Activated T-helper 1 cell treated with anti-CD3 and anti-CD28 coated beads, Interleukin-12 subunit alpha, Interleukin-12 subunit beta, Interleukin-2, Interleukin-4 antibody, amounts not matched to agents 30 ng/mL and 10 ng/mL and 1 ng/mL, durations not matched to agents 14 hours and 24 hours and 36 hours (primary cell): ENCODE data around the gene BNIP5. TPM values are rescaled to one million over a fixed set of nuclear protein-coding genes. Genes with fewer than 3 reads are reported as not detected.

Source experiments
- DNase-seq: peaks from one replicate; pipeline ENCODE4 v3.0.0; 2021; ENCODE audit warnings: low spot score
- H3K27ac Mint-ChIP-seq: one replicate; pipeline ENCODE4 v1.8.0; 2021; ENCODE audit warnings: mild to moderate bottlenecking, mixed read lengths
- H3K27me3 Mint-ChIP-seq: one replicate; pipeline ENCODE4 v1.8.0; 2022; ENCODE audit warnings: mild to moderate bottlenecking, moderate library complexity, mixed read lengths; ENCODE audit not compliant: insufficient read depth
- H3K36me3 Mint-ChIP-seq: one replicate; pipeline ENCODE4 v1.8.0; 2021; ENCODE audit warnings: low read depth, mixed read lengths
- H3K4me1 Mint-ChIP-seq: one replicate; pipeline ENCODE4 v1.8.0; 2021; ENCODE audit warnings: low read depth, mixed read lengths
- H3K4me3 Mint-ChIP-seq: one replicate; pipeline ENCODE4 v1.8.0; 2021; ENCODE audit warnings: mild to moderate bottlenecking, moderate library complexity, mixed read lengths
- H3K9me3 Mint-ChIP-seq: one replicate; pipeline ENCODE4 v1.8.0; 2021; ENCODE audit warnings: mixed read lengths
- intact Hi-C: fragments of 100-400 bp; cut with micrococcal nuclease; formaldehyde crosslinking; loops from one replicate; pipeline ENCODE4 v1.15.1; 2024
- total RNA-seq: library from RNA; stranded (reverse); gene quantifications from 2 replicates; pipeline ENCODE4 v1.2.3, GENCODE V29; 2022

BNIP5 gene
- total RNA-seq, 1 donor from 2014 or later = not detected

DNA sequence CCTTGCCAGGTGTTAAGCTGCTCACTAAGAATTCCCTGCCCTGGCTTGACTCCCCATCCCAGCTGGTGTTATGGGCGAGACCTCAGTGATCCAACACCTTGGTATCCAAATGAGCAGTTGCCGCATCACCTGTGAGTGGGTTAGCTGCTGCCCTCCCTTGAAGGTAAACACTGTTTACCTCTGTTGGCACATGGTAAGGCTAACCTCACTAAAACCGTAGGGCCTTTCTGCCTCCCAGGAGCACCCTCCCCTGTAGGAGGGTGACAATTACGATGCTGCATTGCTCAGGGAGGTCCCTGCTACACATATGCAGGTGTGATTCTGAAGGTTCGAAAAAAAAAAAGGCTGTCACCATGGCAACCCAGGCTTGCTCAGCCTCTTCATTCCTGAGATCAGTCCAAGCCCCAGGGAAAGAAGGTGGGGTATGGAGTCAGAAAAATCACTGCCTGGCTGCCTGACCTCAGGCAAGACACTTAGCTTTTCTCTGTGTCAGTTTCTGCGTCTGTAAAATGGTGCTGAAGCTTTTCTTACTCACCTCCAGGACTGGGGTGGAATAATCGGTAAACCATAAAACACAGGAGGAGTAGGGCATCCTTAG, 47.3 kb downstream of the BNIP5 start:
- Mint-ChIP-seq H3K9me3 (no peaks in the 10 kb centered on the region), H3K27me3 (peaks cover 8% of the 10 kb centered on the region), H3K36me3 (no peaks in the 10 kb centered on the region), H3K4me3 (no peak overlapping the region), H3K27ac (no peak overlapping the region), H3K4me1 (no peaks in the 10 kb centered on the region)
- intact Hi-C loops = no loop called here
- DNase-seq = no peak

DNA sequence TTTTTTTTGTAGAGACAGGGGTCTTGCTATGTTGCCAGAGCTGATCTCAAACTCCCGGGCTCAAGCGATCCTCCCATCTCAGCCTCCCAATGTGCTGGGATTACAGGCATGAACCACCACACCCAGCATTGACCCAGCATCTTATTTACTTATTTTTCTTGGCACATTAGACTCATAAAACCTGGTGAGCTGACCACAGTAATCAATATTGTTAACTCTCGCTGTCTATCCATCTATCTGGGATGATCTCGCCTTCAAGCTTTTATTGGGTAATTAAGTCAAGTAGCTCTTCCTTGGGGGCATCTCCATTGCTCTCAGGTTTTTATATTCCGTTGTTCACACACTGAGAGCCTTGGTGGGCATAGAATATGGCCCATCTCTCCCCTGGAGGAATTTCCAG, 49.8 kb downstream of the BNIP5 start:
- no peaks in the 10 kb centered on the region for H3K4me1 Mint-ChIP-seq
- no peak for DNase-seq
- H3K9me3 Mint-ChIP-seq = no peaks in the 10 kb centered on the region
- H3K27me3 Mint-ChIP-seq = peaks cover 13% of the 10 kb centered on the region
- H3K27ac Mint-ChIP-seq = no peak overlapping the region
- intact Hi-C loops = no loop called here
- no peaks in the 10 kb centered on the region for H3K36me3 Mint-ChIP-seq
- no peak overlapping the region for H3K4me3 Mint-ChIP-seq

DNA sequence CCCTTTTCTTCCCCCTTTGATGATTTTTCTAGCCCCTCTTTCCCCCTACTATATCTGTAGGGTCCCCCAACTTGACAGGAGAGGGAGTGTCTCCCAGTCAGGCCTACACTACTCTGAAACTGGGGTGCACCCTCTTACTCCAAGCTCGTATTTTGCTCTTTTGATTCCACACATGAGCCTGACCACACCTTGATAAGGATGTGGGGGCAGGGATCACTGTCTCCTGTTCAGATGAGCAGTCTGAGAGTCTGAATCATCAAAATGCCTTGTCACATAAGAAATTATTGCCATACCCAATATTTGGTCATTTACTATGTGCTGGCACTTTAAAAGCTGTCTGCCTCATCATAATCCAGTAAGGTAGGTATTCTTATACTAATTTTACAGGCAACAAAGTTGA, 50.9 kb downstream of the BNIP5 start:
- Mint-ChIP-seq H3K9me3 (no peaks in the 10 kb centered on the region), H3K4me1 (no peaks in the 10 kb centered on the region), H3K4me3 (no peak overlapping the region), H3K27ac (no peak overlapping the region), H3K27me3 (peaks cover 23% of the 10 kb centered on the region), H3K36me3 (no peaks in the 10 kb centered on the region)
- no peak for DNase-seq
- intact Hi-C loops = no loop called here

DNA sequence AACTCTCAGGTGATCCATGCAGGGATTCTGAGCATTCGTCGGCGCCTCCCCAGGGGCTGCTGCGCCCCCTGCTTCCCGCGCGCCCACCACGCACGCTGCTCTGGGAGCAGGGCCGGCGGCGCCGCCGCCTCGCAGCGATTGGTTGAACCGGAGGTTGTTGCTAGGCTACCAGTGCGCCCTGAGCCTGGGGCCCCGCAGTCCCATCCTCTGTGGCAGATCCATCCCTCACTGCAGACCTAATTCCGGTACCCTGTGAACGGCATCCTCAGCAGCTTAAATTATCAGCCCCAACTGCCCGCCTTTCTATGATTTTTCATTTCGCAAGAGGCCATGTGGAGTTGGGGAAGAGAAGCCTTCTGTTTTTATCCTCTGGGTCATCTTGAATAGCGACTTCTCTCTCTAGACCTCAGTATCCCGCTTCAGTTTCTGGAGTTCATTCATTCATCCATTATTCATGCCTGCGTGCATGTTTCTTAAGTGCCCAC, 51.5 kb downstream of the BNIP5 start:
- Mint-ChIP-seq H3K27me3 (peaks cover 26% of the 10 kb centered on the region), H3K36me3 (no peaks in the 10 kb centered on the region)

DNA sequence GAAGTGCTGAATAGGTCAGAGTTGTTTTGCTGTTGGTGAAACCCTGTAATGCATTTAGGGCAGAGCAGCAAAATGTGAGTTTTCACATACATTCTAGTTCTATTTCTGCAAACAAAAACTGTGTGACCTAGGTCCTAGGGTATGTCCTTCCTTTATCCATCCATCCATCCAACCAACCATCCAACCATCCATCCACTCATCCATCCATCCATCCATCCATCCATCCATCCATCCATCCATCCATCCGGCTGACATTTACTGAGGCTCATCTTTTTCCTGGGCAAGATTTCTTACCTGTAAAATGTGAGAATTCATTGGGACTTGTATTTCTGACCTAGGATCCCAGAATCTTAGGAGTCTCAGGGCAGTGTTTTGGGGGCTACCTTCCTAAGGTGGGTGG, 52.3 kb downstream of the BNIP5 start:
- no peak for DNase-seq
- Mint-ChIP-seq H3K9me3 (no peaks in the 10 kb centered on the region), H3K27me3 (peaks cover 26% of the 10 kb centered on the region), H3K36me3 (no peaks in the 10 kb centered on the region), H3K4me3 (no peak overlapping the region), H3K27ac (no peak overlapping the region), H3K4me1 (no peaks in the 10 kb centered on the region)
- intact Hi-C loops = no loop called here

More for the DNA sequence above, 51.5 kb downstream of the BNIP5 start:
- Mint-ChIP-seq H3K4me3 (no peak overlapping the region), H3K4me1 (no peaks in the 10 kb centered on the region), H3K27ac (no peak overlapping the region), H3K9me3 (no peaks in the 10 kb centered on the region)
- intact Hi-C loops = no loop called here
- DNase-seq = no peak

DNA sequence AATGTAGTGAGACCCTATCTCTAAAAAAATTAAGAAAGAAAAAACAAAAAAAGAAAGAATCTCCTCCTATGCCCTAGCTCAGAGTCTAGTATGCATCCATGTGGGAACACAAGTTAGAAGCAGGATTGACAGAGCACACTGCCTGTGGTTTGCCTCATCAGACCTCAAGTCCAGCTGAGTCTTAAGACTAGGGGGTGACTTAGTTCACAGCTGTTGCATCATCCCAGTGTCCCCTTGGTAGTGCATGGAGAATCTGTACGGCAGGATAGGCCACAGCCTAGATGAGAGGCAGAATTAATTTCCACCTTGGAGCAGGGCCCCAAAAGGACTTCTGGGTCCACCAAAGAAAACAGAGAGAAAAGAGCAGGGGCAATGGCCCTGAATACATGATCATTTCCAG, 53.1 kb downstream of the BNIP5 start:
- Mint-ChIP-seq H3K36me3 (no peaks in the 10 kb centered on the region), H3K4me3 (no peak overlapping the region), H3K27me3 (peaks cover 31% of the 10 kb centered on the region), H3K9me3 (no peaks in the 10 kb centered on the region), H3K4me1 (no peaks in the 10 kb centered on the region), H3K27ac (no peak overlapping the region)
- no peak for DNase-seq
- intact Hi-C loops = no loop called here

DNA sequence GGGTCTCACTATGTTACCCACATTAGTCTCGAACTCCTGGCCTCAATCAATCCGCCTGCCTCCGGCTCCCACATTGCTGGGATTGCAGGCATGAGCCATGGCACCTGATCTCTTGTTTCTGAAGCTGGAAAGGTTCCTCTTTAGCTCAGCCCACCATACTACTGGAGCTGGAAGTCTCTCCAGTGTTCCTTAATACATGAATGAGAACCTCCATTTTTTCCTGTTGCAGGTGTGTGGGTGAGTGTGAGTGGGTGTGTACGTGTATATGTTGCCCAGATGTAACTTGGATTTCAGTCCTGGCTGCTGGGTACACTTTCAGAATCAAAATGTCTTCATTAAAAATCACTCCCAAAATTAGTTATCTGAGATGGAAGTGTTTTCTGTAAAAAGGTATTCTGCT, 55.7 kb downstream of the BNIP5 start:
- H3K4me3 Mint-ChIP-seq = no peak overlapping the region
- DNase-seq = no peak
- H3K27ac Mint-ChIP-seq = no peak overlapping the region
- peaks cover 37% of the 10 kb centered on the region for H3K27me3 Mint-ChIP-seq
- H3K9me3 Mint-ChIP-seq = no peaks in the 10 kb centered on the region
- H3K36me3 Mint-ChIP-seq = no peaks in the 10 kb centered on the region
- no peaks in the 10 kb centered on the region for H3K4me1 Mint-ChIP-seq
- intact Hi-C loops = no loop called here

DNA sequence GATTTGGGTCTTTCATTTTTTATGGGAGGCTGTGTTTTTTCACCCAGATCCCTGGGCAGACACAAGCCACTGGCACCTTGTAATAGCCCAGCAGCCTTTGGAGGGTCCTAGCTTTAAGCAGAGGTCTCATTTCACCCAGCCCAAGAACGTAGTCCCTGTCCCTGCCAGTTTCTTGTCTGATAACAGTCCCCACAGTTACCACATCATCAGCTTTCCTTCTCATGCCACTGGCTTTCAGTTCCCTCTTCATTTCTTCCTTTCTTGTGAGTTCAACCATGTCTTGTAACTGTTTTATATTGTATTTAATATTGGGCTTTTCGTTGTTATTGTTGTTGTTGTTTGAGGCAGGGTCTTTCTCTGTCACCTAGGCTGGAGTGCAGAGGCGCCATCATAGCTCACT, 56.2 kb downstream of the BNIP5 start:
- Mint-ChIP-seq H3K9me3 (no peaks in the 10 kb centered on the region), H3K4me3 (no peak overlapping the region), H3K27me3 (peaks cover 34% of the 10 kb centered on the region), H3K36me3 (no peaks in the 10 kb centered on the region), H3K4me1 (no peaks in the 10 kb centered on the region), H3K27ac (no peak overlapping the region)
- intact Hi-C loops = no loop called here
- no peak for DNase-seq

DNA sequence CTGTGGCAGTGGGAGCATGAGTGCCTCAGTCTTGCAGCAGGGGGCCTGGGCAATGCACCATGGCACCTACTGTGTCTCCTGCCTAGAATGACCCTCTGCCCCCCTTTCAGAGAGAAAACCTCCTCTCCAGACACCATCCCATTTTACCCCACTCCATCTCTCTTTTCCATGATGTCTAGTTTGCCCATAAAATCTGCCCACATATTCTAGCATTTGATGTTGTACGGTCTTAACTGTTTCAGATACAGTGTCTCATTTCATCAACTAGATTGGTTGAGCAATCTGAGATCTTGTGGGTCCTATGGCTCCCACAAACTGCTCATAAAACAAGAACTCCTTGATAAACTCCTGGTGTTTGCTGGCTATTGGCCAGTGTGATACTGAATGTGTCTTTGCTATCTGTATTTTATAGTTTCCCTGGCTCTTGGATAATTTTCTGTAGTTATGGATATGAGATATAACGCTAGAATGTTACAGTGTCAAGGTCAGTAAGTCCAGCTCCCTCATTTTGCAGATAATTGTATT, 58.7 kb downstream of the BNIP5 start:
- no peaks in the 10 kb centered on the region for H3K4me1 Mint-ChIP-seq
- no peaks in the 10 kb centered on the region for H3K9me3 Mint-ChIP-seq
- no peak overlapping the region for H3K27ac Mint-ChIP-seq
- no peaks in the 10 kb centered on the region for H3K36me3 Mint-ChIP-seq
- H3K4me3 Mint-ChIP-seq = no peak overlapping the region
- DNase-seq = no peak
- intact Hi-C loops = no loop called here
- H3K27me3 Mint-ChIP-seq = peaks cover 40% of the 10 kb centered on the region

DNA sequence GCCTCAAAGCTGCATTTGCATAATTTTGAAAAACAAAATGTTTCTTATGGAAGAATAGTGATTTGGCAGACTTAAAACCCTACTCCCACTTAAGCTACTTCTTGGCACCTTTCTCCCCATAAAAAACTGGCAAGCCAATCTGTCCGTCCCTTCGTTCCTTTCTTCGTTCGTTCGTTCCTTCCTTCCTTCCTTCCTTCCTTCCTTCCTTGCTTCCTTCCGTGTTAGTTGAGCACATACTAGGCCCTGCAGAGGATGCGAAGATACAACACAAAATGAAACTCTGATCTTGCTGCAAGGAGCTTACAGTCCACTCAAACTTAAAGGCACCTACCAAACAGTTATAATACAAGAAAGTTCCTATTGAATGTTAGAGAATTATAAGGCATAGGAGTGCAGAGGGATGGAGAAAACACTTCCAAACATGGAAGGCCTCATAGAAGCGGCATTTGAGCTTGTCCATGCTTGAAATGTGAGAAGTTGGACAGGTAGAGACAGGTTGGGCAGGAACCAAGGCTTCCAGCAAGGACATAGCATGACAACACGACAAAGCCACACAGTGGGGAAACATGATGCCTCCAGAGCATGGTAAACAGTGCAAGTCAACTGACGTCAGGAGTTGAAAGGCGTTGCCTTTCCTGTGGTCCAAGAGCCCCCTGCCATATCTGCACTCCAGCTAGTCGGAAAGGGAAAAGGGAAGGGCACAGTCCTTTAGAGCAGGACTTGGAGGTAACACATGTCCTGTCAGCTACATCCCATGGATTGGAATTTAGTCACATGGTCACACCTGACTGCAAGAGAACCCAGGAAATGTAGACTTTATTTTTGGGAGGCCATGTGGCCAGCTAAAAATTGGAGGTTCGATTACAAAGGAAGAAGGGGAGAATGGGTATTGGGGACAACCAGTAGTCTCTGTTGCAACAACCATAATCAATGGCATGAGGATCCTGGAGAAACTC, 59.8 kb downstream of the BNIP5 start:
- no peak for DNase-seq
- H3K4me1 Mint-ChIP-seq = no peaks in the 10 kb centered on the region
- no peak overlapping the region for H3K27ac Mint-ChIP-seq
- no peaks in the 10 kb centered on the region for H3K36me3 Mint-ChIP-seq
- no peak overlapping the region for H3K4me3 Mint-ChIP-seq
- no peaks in the 10 kb centered on the region for H3K9me3 Mint-ChIP-seq
- H3K27me3 Mint-ChIP-seq = peaks cover 36% of the 10 kb centered on the region
- intact Hi-C loops = no loop called here

DNA sequence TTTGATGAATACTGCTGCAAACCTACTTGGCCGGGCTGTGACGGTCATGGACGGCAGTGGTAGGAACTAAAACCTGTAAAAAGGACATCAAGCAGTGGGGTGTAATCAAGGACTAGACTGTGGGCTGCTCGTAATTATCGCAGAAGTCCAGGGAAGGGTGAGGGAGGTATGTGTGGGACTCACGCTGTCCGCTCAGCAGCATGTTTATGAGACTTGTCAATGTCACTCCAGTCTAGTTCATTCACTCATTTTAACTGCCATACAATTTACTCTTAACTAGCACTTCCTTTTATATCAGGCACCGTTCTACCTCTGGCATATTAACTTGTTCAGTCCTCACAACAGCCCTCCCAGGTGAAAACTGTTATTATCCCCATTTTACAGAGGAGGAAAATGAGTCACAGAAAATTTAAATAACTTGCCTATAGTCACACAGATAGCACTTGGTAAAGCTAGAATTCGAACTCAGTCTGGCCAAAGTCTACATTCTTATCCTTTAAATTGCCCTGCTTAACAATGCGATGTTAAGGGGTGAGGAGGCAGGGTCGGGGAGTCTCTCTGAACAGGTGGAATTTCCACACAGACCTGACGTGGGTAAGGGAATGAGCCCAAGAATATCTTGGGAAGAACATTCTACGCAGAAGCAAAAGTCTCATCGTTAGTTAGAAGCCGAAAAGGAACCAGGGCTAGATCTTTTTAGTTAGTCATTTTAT, 62.7 kb downstream of the BNIP5 start:
- no peaks in the 10 kb centered on the region for H3K36me3 Mint-ChIP-seq
- H3K27ac Mint-ChIP-seq = no peak overlapping the region
- DNase-seq = no peak
- peaks cover 24% of the 10 kb centered on the region for H3K27me3 Mint-ChIP-seq
- no peaks in the 10 kb centered on the region for H3K9me3 Mint-ChIP-seq
- no peaks in the 10 kb centered on the region for H3K4me1 Mint-ChIP-seq
- intact Hi-C loops = no loop called here
- H3K4me3 Mint-ChIP-seq = no peak overlapping the region

DNA sequence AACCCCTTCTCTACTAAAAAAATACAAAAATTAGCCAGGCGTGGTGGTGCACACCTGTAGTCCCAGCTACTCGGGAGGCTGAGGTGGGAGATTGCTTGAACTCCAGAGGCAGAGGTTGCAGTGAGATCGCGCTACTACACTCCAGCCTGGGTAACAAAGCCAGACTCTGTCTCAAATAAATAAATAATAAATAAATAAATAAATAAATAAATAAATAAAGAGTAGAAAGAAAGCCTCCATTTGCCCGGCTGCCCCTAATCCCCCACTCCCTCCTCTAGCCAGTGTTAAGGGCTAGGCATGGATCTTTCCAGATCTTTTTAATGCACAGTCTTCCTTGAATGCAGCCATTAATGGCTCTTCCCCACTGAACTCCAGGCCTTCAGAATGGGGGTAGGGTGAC, 63.6 kb downstream of the BNIP5 start:
- H3K9me3 Mint-ChIP-seq = no peaks in the 10 kb centered on the region
- H3K4me3 Mint-ChIP-seq = no peak overlapping the region
- no peak overlapping the region for H3K27ac Mint-ChIP-seq
- H3K27me3 Mint-ChIP-seq = peaks cover 16% of the 10 kb centered on the region
- intact Hi-C loops = no loop called here
- no peaks in the 10 kb centered on the region for H3K36me3 Mint-ChIP-seq
- no peaks in the 10 kb centered on the region for H3K4me1 Mint-ChIP-seq
- no peak for DNase-seq

DNA sequence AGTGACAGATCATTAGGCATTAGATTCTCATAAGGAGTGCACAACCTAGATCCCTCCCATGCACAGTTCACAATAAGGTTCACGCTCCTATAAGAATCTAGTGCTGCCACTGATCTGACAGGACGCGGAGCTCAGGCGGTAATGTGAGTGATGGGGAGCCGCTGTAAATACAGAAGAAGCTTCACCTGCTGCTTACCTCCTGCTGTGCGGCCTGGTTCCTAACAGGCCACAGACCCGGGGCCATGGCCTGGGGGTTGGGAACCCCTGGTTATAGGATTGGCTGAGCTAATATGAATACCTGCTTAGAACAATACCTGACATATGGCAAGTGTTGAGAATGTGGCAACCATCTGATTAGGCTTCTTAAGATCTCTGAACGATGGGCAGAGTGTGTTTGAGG, 64.5 kb downstream of the BNIP5 start:
- Mint-ChIP-seq H3K27ac (no peak overlapping the region), H3K4me1 (no peaks in the 10 kb centered on the region), H3K27me3 (peaks cover 16% of the 10 kb centered on the region), H3K9me3 (no peaks in the 10 kb centered on the region), H3K36me3 (no peaks in the 10 kb centered on the region), H3K4me3 (no peak overlapping the region)
- intact Hi-C loops = no loop called here
- DNase-seq = no peak
